COLO668 (cell line): ENCODE data around the gene PGS1.

Experiments
- DNase-seq: peaks from one replicate; lab custom pipeline; 2025; ENCODE audit not compliant: unreplicated experiment; lab: John Stamatoyannopoulos, UW

PGS1 gene

GRCh38 chr17:78383725-78384471, 5.4 kb downstream of the PGS1 start:
- no peak for DNase-seq

GRCh38 chr17:78384479-78385175, 6.2 kb downstream of the PGS1 start:
- no peak for DNase-seq

- DNase-seq = no peak
Observed at GRCh38 chr17:78387977-78388941, 9.8 kb downstream of the PGS1 start.

GRCh38 chr17:78390241-78391050, 12.0 kb downstream of the PGS1 start:
- no peak for DNase-seq

GRCh38 chr17:78391051-78391431, 12.6 kb downstream of the PGS1 start:
- DNase-seq = no peak

- no peak for DNase-seq
Observed at GRCh38 chr17:78391843-78392242, 13.4 kb downstream of the PGS1 start.

- no peak for DNase-seq
Observed at GRCh38 chr17:78392295-78392694, 13.8 kb downstream of the PGS1 start.

- DNase-seq = no peak
Observed at GRCh38 chr17:78393575-78393974, 15.1 kb downstream of the PGS1 start.

GRCh38 chr17:78394209-78394608, 15.8 kb downstream of the PGS1 start:
- DNase-seq = peak; percentile 75

- no peak for DNase-seq
Observed at GRCh38 chr17:78395155-78395554, 16.7 kb downstream of the PGS1 start.

- DNase-seq = no peak
Observed at GRCh38 chr17:78396441-78397337, 18.2 kb downstream of the PGS1 start.

- no peak for DNase-seq
Observed at GRCh38 chr17:78397681-78398101, 19.2 kb downstream of the PGS1 start.

GRCh38 chr17:78398390-78398789, 19.9 kb downstream of the PGS1 start:
- no peak for DNase-seq

GRCh38 chr17:78399028-78399692, 20.7 kb downstream of the PGS1 start:
- DNase-seq = no peak

- DNase-seq = peak; percentile 70
Observed at GRCh38 chr17:78399693-78400144, 21.3 kb downstream of the PGS1 start.

- DNase-seq = no peak
Observed at GRCh38 chr17:78400581-78401240, 22.3 kb downstream of the PGS1 start.

GRCh38 chr17:78401246-78401645, 22.8 kb downstream of the PGS1 start:
- peak; percentile 12 for DNase-seq

GRCh38 chr17:78401891-78402290, 23.4 kb downstream of the PGS1 start:
- DNase-seq = no peak
